GM12801 (cell line): Measurements from ENCODE around the gene CFLAR.

ENCODE experiments used
- CTCF ChIP-seq: IDR thresholded peaks from one replicate; pipeline ENCODE4 v1.5.1; 2011; ENCODE audit warnings: control low read depth; ENCODE audit not compliant: insufficient read length; ENCODE audit errors: extremely low read depth

Gene CFLAR

DNA sequence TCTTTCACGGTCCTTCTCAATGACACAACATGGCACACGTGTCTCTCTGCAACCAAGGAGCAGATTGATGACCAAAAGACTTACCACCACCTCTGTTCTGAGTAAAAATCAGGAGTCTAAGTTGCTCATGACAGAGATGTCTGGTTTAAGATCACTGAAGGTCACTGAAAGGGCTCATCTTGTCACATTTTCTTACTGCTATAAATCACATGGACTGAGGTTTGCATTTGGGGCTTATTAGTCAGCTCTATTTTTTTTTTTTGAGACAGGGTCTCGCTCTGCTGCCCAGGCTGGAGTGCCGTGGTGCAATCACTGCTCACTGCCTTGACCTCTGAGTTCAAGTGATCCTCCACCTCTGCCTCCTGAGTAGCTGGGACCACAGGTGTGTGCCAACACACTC lies 19.4 kb downstream of the CFLAR start:
- TF ChIP-seq CTCF = no peak

DNA sequence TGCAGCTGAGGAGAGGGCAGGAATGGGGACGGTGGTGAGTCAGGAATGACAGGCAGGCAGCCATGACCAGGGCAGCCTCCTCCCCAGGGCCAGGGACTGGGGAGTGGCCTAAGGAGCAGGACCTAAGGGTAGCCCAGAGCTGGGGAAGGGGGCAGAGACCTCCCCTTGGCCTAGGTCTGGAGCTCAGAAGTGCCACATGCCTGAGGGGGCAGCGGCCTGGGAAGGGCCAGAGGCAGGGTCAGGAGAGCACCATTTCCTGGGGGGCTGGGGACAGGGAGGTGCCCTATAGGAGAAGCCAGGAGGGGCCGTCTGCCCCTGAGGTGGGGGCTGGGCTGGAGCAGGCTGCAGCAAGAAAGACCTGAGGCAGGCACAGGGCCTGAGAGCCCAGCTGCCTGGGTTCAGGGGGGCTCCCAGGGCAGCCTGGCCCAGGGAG lies 20.9 kb downstream of the CFLAR start:
- no peak for TF ChIP-seq CTCF

DNA sequence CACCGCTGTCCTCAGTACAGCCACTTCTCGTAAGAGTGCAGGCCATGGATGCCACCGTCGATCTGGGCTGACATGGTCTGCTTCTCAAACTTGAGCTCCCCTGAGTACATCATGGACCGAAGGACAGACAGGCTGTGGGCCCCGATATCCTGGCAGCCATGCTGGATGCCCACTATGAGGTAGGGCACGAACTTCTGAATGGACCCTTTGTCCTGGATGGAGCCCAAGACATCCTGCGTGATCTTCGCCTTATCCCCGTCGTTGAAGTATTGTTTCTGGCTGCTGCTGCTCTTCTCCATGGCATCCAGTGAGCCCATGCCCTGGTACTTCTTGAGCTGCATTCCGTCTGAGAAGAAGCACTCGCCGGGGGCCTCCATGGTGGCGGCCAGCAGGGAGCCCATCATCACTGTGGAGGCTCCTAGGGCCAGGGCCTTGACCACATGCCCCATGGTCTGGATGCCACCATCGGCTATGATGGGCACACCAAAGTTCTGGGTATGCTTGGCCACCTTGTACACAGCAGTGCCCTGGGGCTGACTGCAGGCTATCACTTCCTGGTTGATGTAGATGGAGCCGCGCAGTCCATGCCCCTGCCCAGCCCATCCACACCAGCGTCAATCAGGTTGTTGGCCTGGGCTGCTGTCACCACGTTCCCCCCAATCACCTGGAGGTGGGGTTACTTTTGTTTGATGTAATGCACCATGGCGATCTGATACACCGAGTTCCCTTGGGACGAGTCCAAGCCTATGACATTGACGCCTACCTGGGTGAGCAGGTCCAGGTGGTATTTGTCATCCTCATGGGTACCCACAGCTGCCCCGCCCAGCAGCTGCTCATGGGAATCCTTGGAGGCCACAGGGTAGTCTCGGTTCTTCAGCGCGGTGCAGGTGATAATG lies 21.8 kb downstream of the CFLAR start:
- TF ChIP-seq CTCF = no peak

DNA sequence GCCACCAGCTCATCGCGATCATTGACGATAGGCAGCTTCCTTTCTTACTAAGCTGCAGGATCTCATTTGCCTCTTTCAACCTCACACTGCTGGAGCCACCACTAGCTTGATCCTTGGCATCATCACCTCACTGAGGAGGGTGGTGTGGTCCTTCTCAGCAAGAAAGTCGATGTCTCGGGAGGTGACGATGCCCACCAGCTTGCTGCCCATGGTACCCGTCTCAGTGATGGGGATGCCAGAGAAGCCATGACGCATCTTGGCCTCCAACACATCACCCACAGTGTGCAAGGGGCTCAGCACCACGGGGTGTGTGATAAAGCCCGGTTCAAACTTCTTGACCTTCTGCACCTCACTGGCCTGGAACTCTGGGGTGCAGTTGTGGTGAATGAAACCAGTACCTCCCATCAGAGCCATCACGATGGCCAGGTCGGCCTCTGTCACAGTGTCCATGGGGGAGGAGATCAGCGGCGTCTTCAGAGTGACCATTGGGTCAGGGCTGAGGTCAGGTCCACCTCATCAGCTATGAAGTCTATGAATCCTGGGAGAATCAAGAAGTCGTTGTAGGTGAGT lies 22.5 kb downstream of the CFLAR start:
- no peak for TF ChIP-seq CTCF

- TF ChIP-seq CTCF = no peak
These were observed 24.1 kb downstream of the CFLAR start for GRCh38 chr2:201139836-201140604.

GRCh38 chr2:201144101-201145051 lies 28.4 kb downstream of the CFLAR start:
- TF ChIP-seq CTCF = no peak
